ENCODE results near the gene TMCO4. TPM values are rescaled to one million over a fixed set of nuclear protein-coding genes. Genes with fewer than 3 reads are reported as not detected.

Gene TMCO4
- total and polyA plus RNA-seq, 2 of the 4 experiments (the other 2 are of a cell fraction) = 7.3 to 8.6 TPM

DNA sequence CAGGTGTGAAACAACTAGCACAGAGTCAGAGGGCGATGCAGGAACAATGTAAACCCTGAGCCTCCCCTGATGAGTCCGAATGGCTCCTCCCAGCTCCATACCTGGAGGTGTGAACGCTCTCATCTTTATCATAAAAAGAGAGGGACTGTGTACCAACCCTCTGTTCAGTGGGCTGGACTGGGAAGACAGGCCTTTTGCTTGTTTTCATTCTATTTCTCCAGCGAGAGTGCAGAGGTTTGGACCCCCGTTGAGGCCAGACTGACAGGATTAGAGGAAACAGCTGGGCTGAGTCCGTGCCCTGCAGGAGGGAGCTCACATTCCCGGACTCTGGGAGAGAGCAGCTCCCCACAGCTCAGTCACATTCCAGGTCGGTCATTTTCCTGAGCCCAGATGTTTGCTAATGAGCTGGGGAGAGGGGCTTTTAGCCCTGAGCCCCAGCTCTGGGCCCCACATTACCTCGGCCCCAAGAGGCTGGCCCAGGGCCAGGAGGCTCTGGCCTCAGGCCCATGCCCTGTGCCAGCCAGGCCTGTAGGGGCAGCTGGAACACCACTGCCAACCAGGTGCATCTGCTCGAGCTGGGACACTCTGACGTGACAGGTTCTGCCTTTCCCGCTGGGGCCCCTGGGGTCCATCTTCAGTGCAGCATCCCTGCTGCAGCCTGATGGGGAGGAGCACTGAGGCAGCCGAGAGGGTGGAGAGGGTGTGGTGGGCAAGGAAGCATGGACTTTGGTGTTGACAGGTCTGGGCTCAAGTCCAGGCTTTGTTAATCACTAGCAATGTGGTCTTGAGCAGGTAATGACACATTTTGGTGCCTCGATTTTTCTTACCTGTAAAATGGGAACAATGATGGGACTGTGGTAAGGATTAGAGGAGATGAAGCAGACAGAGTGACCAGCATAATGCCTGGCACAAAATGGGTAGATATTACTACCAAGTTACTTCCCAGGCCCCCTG is 159.1 kb downstream of the TMCO4 start:
- DNase-seq (peak; percentile 26), ATAC-seq (ENCODE audit: low read depth) (no peak)
- no TSS peak for BruUV-seq (replicated peaks)
- H4K8ac ChIP-seq (ENCODE audit: low read depth in 2 of 2, low read length in 2 of 2) = no peak overlapping the region
- H3K9me1 ChIP-seq (ENCODE audit: insufficient read depth, low read length) = peaks cover 7% of the 10 kb centered on the region
- 0 out of 2 replicates have a peak overlapping the region, but pooled peaks have one; percentile 9 for H2AK5ac ChIP-seq (ENCODE audit: low read depth, low read length)
- peak overlapping the region; percentile 23 for H2AK9ac ChIP-seq (replicated peaks; ENCODE audit: low read depth, low read length, poor library complexity)
- H3K4me1 ChIP-seq (ENCODE audit: control insufficient read depth, insufficient read depth, low read length) = peaks cover 11% of the 10 kb centered on the region; the same call in 1 of the 2 replicates
- peak overlapping the region; percentile 46 for H2AFZ ChIP-seq (replicated peaks; ENCODE audit: low read length, poor library complexity)
- H3K27me3 ChIP-seq (ENCODE audit: control insufficient read depth, insufficient read depth, low read length) = no peaks in the 10 kb centered on the region
- ChIA-PET POLR2A (ENCODE audit: unreplicated experiment) (interaction anchor here (0.5 kb wide), 1 partner anchor 295 kb away, joined by 3 read pairs; no protein-coding TSS in a partner anchor), CTCF (interaction anchor here (0.5 to 1.1 kb wide), 4 partner anchors 13 to 357 kb away, joined by 3 to 7 read pairs (median 3); no protein-coding TSS in a partner anchor)
- WGBS, 2 experiments (ENCODE audit: extremely low coverage in 2 of 2, insufficient read length in 1 of 2) = 41% methylated on average over 5 of the region's 14 CpGs; no CpG with 5 or more reads in 1 of the 2 experiments
- no peak overlapping the region; the same call in 1 of the 2 replicates for H3K27ac ChIP-seq (ENCODE audit: insufficient read depth, low read length)
- H3K9ac ChIP-seq (ENCODE audit: low read depth, low read length) = no peak overlapping the region
- TF ChIP-seq, protein P1, sequence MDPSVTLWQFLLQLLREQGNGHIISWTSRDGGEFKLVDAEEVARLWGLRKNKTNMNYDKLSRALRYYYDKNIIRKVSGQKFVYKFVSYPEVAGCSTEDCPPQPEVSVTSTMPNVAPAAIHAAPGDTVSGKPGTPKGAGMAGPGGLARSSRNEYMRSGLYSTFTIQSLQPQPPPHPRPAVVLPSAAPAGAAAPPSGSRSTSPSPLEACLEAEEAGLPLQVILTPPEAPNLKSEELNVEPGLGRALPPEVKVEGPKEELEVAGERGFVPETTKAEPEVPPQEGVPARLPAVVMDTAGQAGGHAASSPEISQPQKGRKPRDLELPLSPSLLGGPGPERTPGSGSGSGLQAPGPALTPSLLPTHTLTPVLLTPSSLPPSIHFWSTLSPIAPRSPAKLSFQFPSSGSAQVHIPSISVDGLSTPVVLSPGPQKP (IDR thresholded peaks at IDR 0.05; ENCODE audit: borderline replicate concordance, low read depth, low read length) = no peak
- TF ChIP-seq CHD1 (IDR thresholded peaks at IDR 0.05; ENCODE audit: low read depth, low read length) = no peak
- no peaks in the 10 kb centered on the region for H3K9me3 ChIP-seq (ENCODE audit: control insufficient read depth, insufficient read depth, low read length)
- dilution Hi-C loops (cut with HindIII; ENCODE audit: low sequenced_read_pairs, unreplicated experiment) = no loop called here
- H2BK120ac ChIP-seq (ENCODE audit: low read depth, low read length) = no peak overlapping the region
- H3K14ac ChIP-seq (replicated peaks; ENCODE audit: low read depth, low read length) = no peak overlapping the region
- H3K4me3 ChIP-seq (ENCODE audit: insufficient read depth, low read depth, low read length) = no peak overlapping the region
- in situ Hi-C loops (cut with MboI; ENCODE audit: low sequenced_read_pairs) = loop anchor here (10.0 kb wide), 1 partner anchor 156 kb away; the partner anchor contains the start of gene CAPZB
- intact Hi-C loops (cut with micrococcal nuclease) = no loop called here
- no peak overlapping the region for H3K56ac ChIP-seq (ENCODE audit: extremely low read depth, insufficient read depth, low read length)
- H2BK20ac ChIP-seq (ENCODE audit: low read depth, low read length) = no peak overlapping the region
- peaks cover 1% of the 10 kb centered on the region; the same call in 1 of the 2 replicates for H4K20me1 ChIP-seq (ENCODE audit: insufficient read depth, low read length)
- no peak overlapping the region for H3K4ac ChIP-seq (ENCODE audit: low read depth, low read length)
- no peak overlapping the region for H2BK5ac ChIP-seq (ENCODE audit: low read depth, low read length, poor library complexity, severe bottlenecking)
- H3K18ac ChIP-seq (ENCODE audit: low read depth, low read length) = no peak overlapping the region; the same call in 1 of the 2 replicates
- H4K5ac ChIP-seq (ENCODE audit: low read depth, low read length) = no peak overlapping the region
- no peaks in the 10 kb centered on the region for H3K36me3 ChIP-seq (ENCODE audit: control insufficient read depth, insufficient read depth, low read length)
- peak overlapping the region; percentile 3; the same call in 1 of the 2 replicates for H3K4me2 ChIP-seq (ENCODE audit: low read depth, low read length)
- H4K91ac ChIP-seq (ENCODE audit: insufficient read depth, low read depth, low read length) = no peak overlapping the region
- H3K23ac ChIP-seq (ENCODE audit: low read depth, low read length) = no peak overlapping the region
- H2BK15ac ChIP-seq (ENCODE audit: low read depth, low read length) = no peak overlapping the region
- H3K79me1 ChIP-seq (ENCODE audit: low read depth in 1 of 2, low read length in 2 of 2) = peaks cover 0 to 7% of the 10 kb centered on the region in 2 experiments; a peak in 1 of 4 replicates
